HEK293 (cell line): ENCODE measurements around the gene INHBA.

ENCODE experiments used
- CTCF ChIA-PET: fragments of 350-600 bp; formaldehyde crosslinking; extraction: SDS; loops from one replicate; lab custom pipeline; 2021; ENCODE audit warnings: antibody characterized with exemption; lab: Yijun Ruan, JAX
- POLR2A ChIA-PET: fragments of 300-600 bp; formaldehyde crosslinking; extraction: SDS; loops from one replicate; lab custom pipeline; 2020; ENCODE audit warnings: antibody characterized with exemption, inconsistent platforms; lab: Yijun Ruan, JAX
- H3K27ac ChIP-seq: fragments of 200-500 bp; sonication (Bioruptor generic); 2 replicates; pipeline ENCODE4 v1.5.1; 2014; ENCODE audit warnings: low read depth, low read length, control low read depth, inconsistent platforms; ENCODE audit errors: extremely low read depth
- H3K36me3 ChIP-seq, 2 experiments: fragments of 200-500 bp in 1 of 2; sonication (Bioruptor generic) in 1 of 2; 1 replicate in 1 of 2; 2 replicates in 1 of 2; pipeline ENCODE4 v1.5.1; 2014 to 2017; ENCODE audit warnings: inconsistent platforms in 2 of 2, low read length in 2 of 2; ENCODE audit not compliant: control insufficient read depth in 2 of 2, insufficient read depth in 1 of 2
- H3K4me1 ChIP-seq: fragments of 200-500 bp; sonication (Bioruptor generic); 2 replicates; pipeline ENCODE4 v1.5.1; 2014; ENCODE audit warnings: mild to moderate bottlenecking, low read length, inconsistent platforms; ENCODE audit not compliant: control insufficient read depth, insufficient read depth
- H3K4me3 ChIP-seq: 2 replicates; pipeline ENCODE4 v1.5.1; 2011; ENCODE audit warnings: low read depth, mild to moderate bottlenecking, control low read depth, low read length, moderate library complexity
- H3K9me3 ChIP-seq: fragments of 200-500 bp; sonication (Bioruptor generic); 2 replicates; pipeline ENCODE4 v1.5.1; 2014; ENCODE audit warnings: low read depth, low read length, inconsistent platforms; ENCODE audit not compliant: control insufficient read depth, insufficient read depth
- FEZF1 ChIP-seq: fragments of 450-650 bp; formaldehyde crosslinking; IDR thresholded peaks from 2 replicates; pipeline ENCODE4 v1.5.1; 2016; ENCODE audit warnings: missing biosample characterization, missing genetic modification characterization
- GLI4 ChIP-seq: fragments of 450-650 bp; formaldehyde crosslinking; IDR thresholded peaks from 2 replicates; pipeline ENCODE4 v1.5.1; 2016; ENCODE audit warnings: missing biosample characterization, missing genetic modification characterization
- HOXC10 ChIP-seq: sonication (generic); formaldehyde crosslinking; IDR thresholded peaks from 2 replicates; pipeline ENCODE4 v1.8.1; 2023; ENCODE audit warnings: mild to moderate bottlenecking, missing genetic modification reagents
- MEIS1 ChIP-seq: sonication (generic); formaldehyde crosslinking; IDR thresholded peaks from 2 replicates; pipeline ENCODE4 v1.8.1; 2022; ENCODE audit warnings: missing genetic modification reagents, mild to moderate bottlenecking, borderline replicate concordance
- SALL2 ChIP-seq: fragments of 450-650 bp; formaldehyde crosslinking; IDR thresholded peaks from 2 replicates; pipeline ENCODE4 v1.5.0; 2017; ENCODE audit warnings: missing biosample characterization, mild to moderate bottlenecking, missing genetic modification characterization, borderline replicate concordance
- ZEB2 ChIP-seq: fragments of 450-650 bp; formaldehyde crosslinking; IDR thresholded peaks from 2 replicates; pipeline ENCODE4 v1.5.1; 2016; ENCODE audit warnings: missing biosample characterization, missing genetic modification characterization
- ZNF133 ChIP-seq: fragments of 450-650 bp; formaldehyde crosslinking; IDR thresholded peaks from 2 replicates; pipeline ENCODE4 v1.5.1; 2016; ENCODE audit warnings: missing biosample characterization, missing genetic modification characterization
- ZNF140 ChIP-seq: fragments of 450-650 bp; formaldehyde crosslinking; IDR thresholded peaks from 2 replicates; pipeline ENCODE4 v1.5.1; 2016; ENCODE audit warnings: missing biosample characterization, missing genetic modification characterization
- ZNF239 ChIP-seq: fragments of 450-650 bp; formaldehyde crosslinking; IDR thresholded peaks from 2 replicates; pipeline ENCODE4 v1.5.1; 2016; ENCODE audit warnings: missing biosample characterization, missing genetic modification characterization
- ZNF555 ChIP-seq: fragments of 450-650 bp; formaldehyde crosslinking; conservative IDR thresholded peaks from 2 replicates; pipeline ENCODE4 v1.5.1; 2017; ENCODE audit warnings: missing biosample characterization, mild to moderate bottlenecking, missing genetic modification characterization, inconsistent platforms
- ZNF610 ChIP-seq: fragments of 450-650 bp; formaldehyde crosslinking; IDR thresholded peaks from 2 replicates; pipeline ENCODE4 v1.5.1; 2016; ENCODE audit warnings: missing biosample characterization, missing genetic modification characterization, borderline replicate concordance
- ZNF621 ChIP-seq: fragments of 450-650 bp; formaldehyde crosslinking; IDR thresholded peaks from 2 replicates; pipeline ENCODE4 v1.5.1; 2017; ENCODE audit warnings: missing biosample characterization, missing genetic modification characterization
- TF ChIP-seq, protein P1 (sequence below): fragments of 450-650 bp; formaldehyde crosslinking; IDR thresholded peaks from 2 replicates; pipeline ENCODE4 v1.5.1; 2017; ENCODE audit warnings: missing biosample characterization, missing genetic modification characterization
- TF ChIP-seq, protein P2 (sequence below): fragments of 450-650 bp; formaldehyde crosslinking; IDR thresholded peaks from 2 replicates; pipeline ENCODE4 v1.5.1; 2016; ENCODE audit warnings: missing biosample characterization, missing genetic modification characterization
- TF ChIP-seq, protein P3 (sequence below): fragments of 450-650 bp; formaldehyde crosslinking; IDR thresholded peaks from 2 replicates; pipeline ENCODE4 v1.5.1; 2016; ENCODE audit warnings: missing biosample characterization, missing genetic modification characterization
- TF ChIP-seq, protein P4 (sequence below): fragments of 450-650 bp; formaldehyde crosslinking; IDR thresholded peaks from 2 replicates; pipeline ENCODE4 v1.5.1; 2016; ENCODE audit warnings: missing biosample characterization, missing genetic modification characterization

INHBA gene

DNA sequence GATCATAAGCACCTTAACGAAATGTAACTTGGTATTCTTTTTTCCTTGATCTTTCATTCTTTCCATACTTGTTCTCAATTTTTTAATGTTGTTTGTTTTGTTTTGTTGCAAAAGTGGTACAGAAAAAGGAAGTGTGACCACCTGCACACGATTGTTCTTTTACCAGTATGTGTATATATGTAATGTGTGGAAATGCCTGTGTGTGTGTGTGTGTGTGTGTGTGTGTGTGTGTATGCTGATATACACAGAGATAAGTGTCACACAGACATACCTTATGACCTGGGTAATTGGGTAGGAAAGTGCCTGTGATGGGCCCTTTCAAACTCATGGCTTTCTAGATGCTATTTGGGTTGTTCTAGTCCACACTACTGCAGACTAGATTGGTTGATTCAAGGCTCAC, 14.0 kb downstream of the INHBA start:
- ChIA-PET CTCF (no interaction called here), POLR2A (no interaction called here)
- H3K27ac ChIP-seq: no peak overlapping the region
- H3K4me1 ChIP-seq: peaks cover 3% of the 10 kb centered on the region; the same call in 1 of the 2 replicates
- H3K36me3 ChIP-seq: no peaks in the 10 kb centered on the region
- no peak overlapping the region for H3K4me3 ChIP-seq
- no peaks in the 10 kb centered on the region for H3K9me3 ChIP-seq
- TF ChIP-seq ZEB2 (tag by site-specific recombination) (no peak), ZNF140 (tag by site-specific recombination) (no peak), ZNF610 (tag by site-specific recombination) (no peak), ZNF555 (tag by site-specific recombination) (no peak), GLI4 (tag by site-specific recombination) (no peak), MEIS1 (CRISPR knock-in tag) (no peak), ZNF621 (no peak), ZNF239 (tag by site-specific recombination) (no peak), FEZF1 (no peak), HOXC10 (CRISPR knock-in tag) (no peak)
- TF ChIP-seq, protein P1, sequence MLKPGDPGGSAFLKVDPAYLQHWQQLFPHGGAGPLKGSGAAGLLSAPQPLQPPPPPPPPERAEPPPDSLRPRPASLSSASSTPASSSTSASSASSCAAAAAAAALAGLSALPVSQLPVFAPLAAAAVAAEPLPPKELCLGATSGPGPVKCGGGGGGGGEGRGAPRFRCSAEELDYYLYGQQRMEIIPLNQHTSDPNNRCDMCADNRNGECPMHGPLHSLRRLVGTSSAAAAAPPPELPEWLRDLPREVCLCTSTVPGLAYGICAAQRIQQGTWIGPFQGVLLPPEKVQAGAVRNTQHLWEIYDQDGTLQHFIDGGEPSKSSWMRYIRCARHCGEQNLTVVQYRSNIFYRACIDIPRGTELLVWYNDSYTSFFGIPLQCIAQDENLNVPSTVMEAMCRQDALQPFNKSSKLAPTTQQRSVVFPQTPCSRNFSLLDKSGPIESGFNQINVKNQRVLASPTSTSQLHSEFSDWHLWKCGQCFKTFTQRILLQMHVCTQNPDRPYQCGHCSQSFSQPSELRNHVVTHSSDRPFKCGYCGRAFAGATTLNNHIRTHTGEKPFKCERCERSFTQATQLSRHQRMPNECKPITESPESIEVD (tag by site-specific recombination): no peak
- TF ChIP-seq, protein P2, sequence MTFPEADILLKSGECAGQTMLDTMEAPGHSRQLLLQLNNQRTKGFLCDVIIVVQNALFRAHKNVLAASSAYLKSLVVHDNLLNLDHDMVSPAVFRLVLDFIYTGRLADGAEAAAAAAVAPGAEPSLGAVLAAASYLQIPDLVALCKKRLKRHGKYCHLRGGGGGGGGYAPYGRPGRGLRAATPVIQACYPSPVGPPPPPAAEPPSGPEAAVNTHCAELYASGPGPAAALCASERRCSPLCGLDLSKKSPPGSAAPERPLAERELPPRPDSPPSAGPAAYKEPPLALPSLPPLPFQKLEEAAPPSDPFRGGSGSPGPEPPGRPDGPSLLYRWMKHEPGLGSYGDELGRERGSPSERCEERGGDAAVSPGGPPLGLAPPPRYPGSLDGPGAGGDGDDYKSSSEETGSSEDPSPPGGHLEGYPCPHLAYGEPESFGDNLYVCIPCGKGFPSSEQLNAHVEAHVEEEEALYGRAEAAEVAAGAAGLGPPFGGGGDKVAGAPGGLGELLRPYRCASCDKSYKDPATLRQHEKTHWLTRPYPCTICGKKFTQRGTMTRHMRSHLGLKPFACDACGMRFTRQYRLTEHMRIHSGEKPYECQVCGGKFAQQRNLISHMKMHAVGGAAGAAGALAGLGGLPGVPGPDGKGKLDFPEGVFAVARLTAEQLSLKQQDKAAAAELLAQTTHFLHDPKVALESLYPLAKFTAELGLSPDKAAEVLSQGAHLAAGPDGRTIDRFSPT (tag by site-specific recombination): no peak
- TF ChIP-seq, protein P3, sequence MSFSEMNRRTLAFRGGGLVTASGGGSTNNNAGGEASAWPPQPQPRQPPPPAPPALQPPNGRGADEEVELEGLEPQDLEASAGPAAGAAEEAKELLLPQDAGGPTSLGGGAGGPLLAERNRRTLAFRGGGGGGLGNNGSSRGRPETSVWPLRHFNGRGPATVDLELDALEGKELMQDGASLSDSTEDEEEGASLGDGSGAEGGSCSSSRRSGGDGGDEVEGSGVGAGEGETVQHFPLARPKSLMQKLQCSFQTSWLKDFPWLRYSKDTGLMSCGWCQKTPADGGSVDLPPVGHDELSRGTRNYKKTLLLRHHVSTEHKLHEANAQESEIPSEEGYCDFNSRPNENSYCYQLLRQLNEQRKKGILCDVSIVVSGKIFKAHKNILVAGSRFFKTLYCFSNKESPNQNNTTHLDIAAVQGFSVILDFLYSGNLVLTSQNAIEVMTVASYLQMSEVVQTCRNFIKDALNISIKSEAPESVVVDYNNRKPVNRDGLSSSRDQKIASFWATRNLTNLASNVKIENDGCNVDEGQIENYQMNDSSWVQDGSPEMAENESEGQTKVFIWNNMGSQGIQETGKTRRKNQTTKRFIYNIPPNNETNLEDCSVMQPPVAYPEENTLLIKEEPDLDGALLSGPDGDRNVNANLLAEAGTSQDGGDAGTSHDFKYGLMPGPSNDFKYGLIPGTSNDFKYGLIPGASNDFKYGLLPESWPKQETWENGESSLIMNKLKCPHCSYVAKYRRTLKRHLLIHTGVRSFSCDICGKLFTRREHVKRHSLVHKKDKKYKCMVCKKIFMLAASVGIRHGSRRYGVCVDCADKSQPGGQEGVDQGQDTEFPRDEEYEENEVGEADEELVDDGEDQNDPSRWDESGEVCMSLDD (tag by site-specific recombination): no peak

DNA sequence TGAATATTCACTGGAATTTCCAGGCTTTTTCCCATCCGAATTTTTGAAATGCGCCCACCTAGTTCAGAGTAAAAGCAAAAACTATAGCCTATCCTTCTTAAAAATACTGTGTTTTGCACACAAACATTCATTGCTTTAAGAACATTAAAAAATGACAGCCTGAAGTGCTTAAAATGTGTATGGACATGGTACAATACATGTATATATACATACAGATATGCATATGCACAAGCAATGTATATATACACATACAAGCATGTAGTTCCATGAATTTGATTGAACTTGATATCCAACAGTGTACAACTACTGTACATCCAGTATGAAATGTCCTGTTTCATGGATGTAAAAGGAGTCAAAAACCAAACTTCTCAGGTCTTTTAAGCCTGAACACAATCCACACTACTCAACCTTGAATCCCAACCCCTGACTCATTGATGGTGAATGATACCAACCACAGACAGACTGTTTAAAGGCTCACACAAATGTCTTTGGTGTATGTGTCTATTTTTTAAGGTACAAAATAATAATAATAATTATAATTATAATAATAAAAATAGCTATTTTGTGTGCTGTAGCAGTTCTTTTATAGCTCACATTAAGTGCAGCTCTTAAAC, 14.8 kb downstream of the INHBA start:
- H3K9me3 ChIP-seq: no peaks in the 10 kb centered on the region
- CTCF ChIA-PET: interaction anchor here (0.9 to 3.0 kb wide), 2 partner anchors 8 to 11 kb away, joined by 3 to 13 read pairs; no protein-coding TSS in a partner anchor

DNA sequence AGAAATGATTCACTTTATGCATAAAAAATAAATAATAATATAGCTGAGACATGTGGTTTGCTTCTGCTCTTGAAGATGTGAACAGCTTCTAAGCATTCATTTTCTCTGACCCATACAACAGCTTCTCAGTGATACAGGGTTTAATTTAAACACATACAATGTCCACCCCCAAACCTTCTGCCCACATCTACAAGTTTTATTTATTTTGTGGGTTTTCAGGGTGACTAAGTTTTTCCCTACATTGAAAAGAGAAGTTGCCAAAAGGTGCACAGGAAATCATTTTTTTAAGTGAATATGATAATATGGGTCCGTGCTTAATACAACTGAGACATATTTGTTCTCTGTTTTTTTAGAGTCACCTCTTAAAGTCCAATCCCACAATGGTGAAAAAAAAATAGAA, 17.2 kb downstream of the INHBA start:
- Histone ChIP-seq H3K36me3 (no peaks in the 10 kb centered on the region), H3K4me1 (no peaks in the 10 kb centered on the region), H3K4me3 (no peak overlapping the region), H3K9me3 (no peaks in the 10 kb centered on the region), H3K27ac (no peak overlapping the region)
- ChIA-PET POLR2A (no interaction called here), CTCF (interaction anchor here (0.6 to 3.0 kb wide), 3 partner anchors 11 to 1001 kb away, joined by 3 to 13 read pairs (median 3); no protein-coding TSS in a partner anchor)
- TF ChIP-seq, protein P4, sequence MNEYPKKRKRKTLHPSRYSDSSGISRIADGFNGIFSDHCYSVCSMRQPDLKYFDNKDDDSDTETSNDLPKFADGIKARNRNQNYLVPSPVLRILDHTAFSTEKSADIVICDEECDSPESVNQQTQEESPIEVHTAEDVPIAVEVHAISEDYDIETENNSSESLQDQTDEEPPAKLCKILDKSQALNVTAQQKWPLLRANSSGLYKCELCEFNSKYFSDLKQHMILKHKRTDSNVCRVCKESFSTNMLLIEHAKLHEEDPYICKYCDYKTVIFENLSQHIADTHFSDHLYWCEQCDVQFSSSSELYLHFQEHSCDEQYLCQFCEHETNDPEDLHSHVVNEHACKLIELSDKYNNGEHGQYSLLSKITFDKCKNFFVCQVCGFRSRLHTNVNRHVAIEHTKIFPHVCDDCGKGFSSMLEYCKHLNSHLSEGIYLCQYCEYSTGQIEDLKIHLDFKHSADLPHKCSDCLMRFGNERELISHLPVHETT (tag by site-specific recombination): no peak

More for the DNA sequence above, 14.8 kb downstream of the INHBA start:
- H3K4me3 ChIP-seq: no peak overlapping the region
- H3K36me3 ChIP-seq: no peaks in the 10 kb centered on the region
- POLR2A ChIA-PET: no interaction called here
- TF ChIP-seq SALL2 (tag by site-specific recombination): no peak
- TF ChIP-seq ZNF133 (tag by site-specific recombination): peak; percentile 76
- no peak overlapping the region for H3K27ac ChIP-seq
- H3K4me1 ChIP-seq: no peaks in the 10 kb centered on the region; the same call in 1 of the 2 replicates
